H1 (cell line): Measurements from ENCODE around the gene NANOS2. TPM values are rescaled to one million over a fixed set of nuclear protein-coding genes. Genes with fewer than 3 reads are reported as not detected.

ENCODE experiments used
- CTCF ChIA-PET: fragments of 300-600 bp; sonication (Branson Sonifier 250); formaldehyde crosslinking; loops from one replicate; lab custom pipeline; 2021; ENCODE audit not compliant: partially characterized antibody; lab: Charles Lee
- POLR2A ChIA-PET: fragments of 300-600 bp; sonication (Branson Sonifier 250); formaldehyde crosslinking; loops from one replicate; lab custom pipeline; 2021; ENCODE audit warnings: inconsistent platforms; ENCODE audit not compliant: partially characterized antibody; lab: Charles Lee
- DNase-seq, 2 experiments: peaks; one replicate each; pipeline versions ENCODE4 v3.0.0 to v3.0.0-alpha.2; 2010 to 2022; ENCODE audit warnings: low spot score in 2 of 2, low read depth in 1 of 2, mixed read lengths in 1 of 2
- FAIRE-seq: peaks from 2 replicates; lab custom pipeline; 2011; peaks lifted over from hg19 to GRCh38; lab: Jason Lieb, UNC
- H2AFZ ChIP-seq: 2 replicates; pipeline ENCODE4 v1.8.1; 2012; ENCODE audit warnings: low read length, inconsistent platforms
- H2AK5ac ChIP-seq: 2 replicates; pipeline ENCODE4 v1.6.1; 2013; ENCODE audit warnings: low read depth, low read length
- H2BK120ac ChIP-seq: replicated peaks from 2 replicates; pipeline ENCODE3; 2013; ENCODE audit warnings: low read depth, low read length, inconsistent platforms
- H2BK12ac ChIP-seq: 2 replicates; pipeline ENCODE4 v1.6.1; 2013; ENCODE audit warnings: low read depth, low read length
- H2BK15ac ChIP-seq: 2 replicates; pipeline ENCODE4 v1.6.1; 2013; ENCODE audit warnings: low read length
- H2BK20ac ChIP-seq: 2 replicates; pipeline ENCODE4 v1.6.1; 2013; ENCODE audit warnings: low read length
- H2BK5ac ChIP-seq: 2 replicates; pipeline ENCODE4 v1.6.1; 2013; ENCODE audit warnings: low read depth, low read length
- H3K14ac ChIP-seq: 2 replicates; pipeline ENCODE4 v1.6.1; 2013; ENCODE audit warnings: inconsistent platforms; ENCODE audit not compliant: insufficient read length
- H3K18ac ChIP-seq: 2 replicates; pipeline ENCODE4 v1.6.1; 2013; ENCODE audit warnings: low read length; ENCODE audit errors: extremely low read depth
- H3K23ac ChIP-seq: 2 replicates; pipeline ENCODE4 v1.6.1; 2013; ENCODE audit warnings: inconsistent platforms; ENCODE audit not compliant: insufficient read length
- H3K23me2 ChIP-seq: 2 replicates; pipeline ENCODE4 v1.6.1; 2013; ENCODE audit warnings: low read depth, low read length
- H3K27ac ChIP-seq: 2 replicates; pipeline ENCODE4 v1.6.1; 2011; ENCODE audit warnings: low read depth, low read length, inconsistent platforms
- H3K27me3 ChIP-seq, 4 experiments: replicated peaks in 1 of 4; 1 replicate in 1 of 4; 2 replicates in 3 of 4; pipeline versions ENCODE4 v1.6.1 to v1.8.1; 2011 to 2013; ENCODE audit warnings: low read length in 3 of 4, mild to moderate bottlenecking in 3 of 4, inconsistent platforms in 2 of 4, mixed read lengths in 2 of 4, moderate library complexity in 1 of 4; ENCODE audit not compliant: control insufficient read depth in 3 of 4, insufficient read depth in 3 of 4; ENCODE audit errors: extremely low read depth in 1 of 4
- H3K36me3 ChIP-seq, 4 experiments: 2 replicates each; pipeline versions ENCODE4 v1.6.1 to v1.8.1; 2011 to 2013; ENCODE audit warnings: mild to moderate bottlenecking in 4 of 4, low read length in 3 of 4, moderate library complexity in 2 of 4, control low read depth in 1 of 4, inconsistent platforms in 1 of 4; ENCODE audit not compliant: insufficient read depth in 4 of 4, control insufficient read depth in 2 of 4
- H3K4ac ChIP-seq: replicated peaks from 2 replicates; pipeline ENCODE3; 2013; ENCODE audit warnings: low read length, low read depth, mixed read lengths, inconsistent platforms; ENCODE audit not compliant: insufficient read length
- H3K4me1 ChIP-seq, 4 experiments: replicated peaks in 1 of 4; 1 replicate in 1 of 4; 2 replicates in 3 of 4; pipeline versions ENCODE4 v1.6.1 to v1.8.1; 2011 to 2013; ENCODE audit warnings: low read length in 3 of 4, inconsistent platforms in 2 of 4, mixed read lengths in 1 of 4; ENCODE audit not compliant: insufficient read depth in 4 of 4, control insufficient read depth in 3 of 4
- H3K4me2 ChIP-seq, 2 experiments: 2 replicates each; pipeline versions ENCODE4 v1.6.1 to v1.8.1; 2011 to 2013; ENCODE audit warnings: low read depth in 2 of 2, low read length in 2 of 2, control low read depth in 1 of 2, inconsistent platforms in 1 of 2, mild to moderate bottlenecking in 1 of 2; ENCODE audit not compliant: insufficient read depth in 1 of 2
- H3K4me3 ChIP-seq, 4 experiments: fragments of 200-600, 300-600 bp in 1 of 4; sonication (generic), shearing (Covaris generic), sonication (Bioruptor Twin) in 1 of 4; 2 replicates each; pipeline versions ENCODE4 v1.5.1 to v1.8.1; 2011 to 2016; ENCODE audit warnings: low read length in 4 of 4, low read depth in 3 of 4, control low read depth in 2 of 4, inconsistent platforms in 2 of 4, mild to moderate bottlenecking in 2 of 4, mixed read lengths in 1 of 4, moderate library complexity in 1 of 4; ENCODE audit not compliant: insufficient read depth in 2 of 4; ENCODE audit errors: extremely low read depth in 1 of 4
- H3K56ac ChIP-seq: replicated peaks from 2 replicates; pipeline ENCODE3; 2013; ENCODE audit warnings: low read depth, mild to moderate bottlenecking, mixed read lengths, low read length, inconsistent platforms; ENCODE audit not compliant: insufficient read length
- H3K79me1 ChIP-seq: 2 replicates; pipeline ENCODE4 v1.6.1; 2013; ENCODE audit warnings: low read depth, low read length, control low read depth
- H3K79me2 ChIP-seq, 2 experiments: 2 replicates each; pipeline versions ENCODE4 v1.6.1 to v1.8.1; 2012 to 2013; ENCODE audit warnings: low read length in 2 of 2, mild to moderate bottlenecking in 2 of 2, inconsistent platforms in 1 of 2; ENCODE audit not compliant: insufficient read depth in 2 of 2, control insufficient read depth in 1 of 2
- H3K9ac ChIP-seq, 4 experiments: replicated peaks in 1 of 4; 1 replicate in 1 of 4; 2 replicates in 3 of 4; pipeline versions ENCODE4 v1.6.1 to v1.8.1; 2011 to 2013; ENCODE audit warnings: low read depth in 3 of 4, low read length in 3 of 4, control low read depth in 2 of 4, mild to moderate bottlenecking in 2 of 4, moderate library complexity in 2 of 4, inconsistent platforms in 1 of 4; ENCODE audit errors: extremely low read depth in 1 of 4
- H3K9me3 ChIP-seq, 2 experiments: 2 replicates each; pipeline versions ENCODE4 v1.6.1 to v1.8.1; 2012 to 2013; ENCODE audit warnings: mild to moderate bottlenecking in 2 of 2, moderate library complexity in 2 of 2, control low read depth in 1 of 2, inconsistent platforms in 1 of 2, low read depth in 1 of 2, low read length in 1 of 2, mixed read lengths in 1 of 2; ENCODE audit not compliant: insufficient read depth in 2 of 2
- H4K20me1 ChIP-seq, 2 experiments: replicated peaks in 1 of 2; 2 replicates each; pipeline versions ENCODE3 to v1.8.1; 2011 to 2013; ENCODE audit warnings: inconsistent platforms in 2 of 2, low read length in 2 of 2, mild to moderate bottlenecking in 1 of 2; ENCODE audit not compliant: insufficient read depth in 2 of 2, control insufficient read depth in 1 of 2
- H4K5ac ChIP-seq: 2 replicates; pipeline ENCODE4 v1.6.1; 2013; ENCODE audit warnings: low read length, low read depth, mixed read lengths, inconsistent platforms; ENCODE audit not compliant: insufficient read length
- H4K8ac ChIP-seq: 2 replicates; pipeline ENCODE4 v1.8.0; 2013; ENCODE audit warnings: mild to moderate bottlenecking, moderate library complexity, low read length, inconsistent platforms; ENCODE audit not compliant: insufficient read depth; ENCODE audit errors: extremely low read depth
- H4K91ac ChIP-seq: replicated peaks from 2 replicates; pipeline ENCODE3; 2013; ENCODE audit warnings: low read length, mixed read lengths, inconsistent platforms; ENCODE audit not compliant: insufficient read length
- ATF3 ChIP-seq: IDR thresholded peaks from 2 replicates; pipeline ENCODE4 v1.6.1; 2011; ENCODE audit warnings: low read depth, mild to moderate bottlenecking, low read length; ENCODE audit not compliant: insufficient read depth
- BRCA1 ChIP-seq: IDR thresholded peaks from 2 replicates; pipeline ENCODE4 v1.6.1; 2012; ENCODE audit warnings: low read depth, low read length, improper control_type of control experiment
- FOSL1 ChIP-seq: IDR thresholded peaks from 2 replicates; pipeline ENCODE4 v1.6.1; 2011; ENCODE audit warnings: mild to moderate bottlenecking, low read depth, low read length, moderate library complexity; ENCODE audit not compliant: insufficient read depth
- NANOG ChIP-seq: IDR thresholded peaks from 2 replicates; pipeline ENCODE4 v1.6.1; 2011; ENCODE audit warnings: low read length, low read depth, mild to moderate bottlenecking, inconsistent platforms; ENCODE audit not compliant: insufficient read depth, poor library complexity, severe bottlenecking
- NRF1 ChIP-seq: IDR thresholded peaks from 2 replicates; pipeline ENCODE4 v1.6.1; 2011; ENCODE audit warnings: mild to moderate bottlenecking, low read depth, low read length, improper control_type of control experiment
- RFX5 ChIP-seq: IDR thresholded peaks from 2 replicates; pipeline ENCODE4 v1.6.1; 2011; ENCODE audit warnings: low read depth, low read length, improper control_type of control experiment, borderline replicate concordance
- whole genome bisulfite sequencing, 2 experiments: shearing (Covaris generic) in 1 of 2; methylation state at CpG; one replicate each; pipeline versions ENCODE4 v1.1.6 to v1.1.7; 2013 to 2015; ENCODE audit warnings: low lambda C conversion rate in 2 of 2, mixed read lengths in 2 of 2, inconsistent platforms in 1 of 2, low coverage in 1 of 2, missing lambda C conversion rate in 1 of 2; ENCODE audit not compliant: insufficient replicate concordance in 2 of 2, insufficient coverage in 1 of 2, insufficient read length in 1 of 2; ENCODE audit errors: extremely low coverage in 1 of 2, missing lambda C conversion rate in 1 of 2; 5-methylcytosine and 5-hydroxymethylcytosine counted together
- polyA plus RNA-seq, 7 experiments: library from polyadenylated mRNA; depleted of rRNA in 3 of 7; stranded (reverse) in 5 of 7; unstranded in 2 of 7; fragments of >200 nt in 5 of 7; fragments of 200-250 nt in 2 of 7; gene quantifications; 1 replicate in 5 of 7; 2 replicates in 1 of 7; 4 replicates in 1 of 7; pipeline versions ENCODE4 v1.2.1 to v1.2.3, GENCODE V29; 2011 to 2013; ENCODE audit warnings: missing spikeins in 2 of 7, mixed read lengths in 2 of 7
- total RNA-seq: library from RNA; stranded (reverse); fragmentation: NEBNext Ultra II Directional; extraction: Animal tissue kit (Norgen Biotek cat#: 25700); gene quantifications from 2 replicates; pipeline ENCODE4 v1.2.1, GENCODE V29; 2021
- TF ChIP-seq, protein P1 (sequence below): IDR thresholded peaks from 2 replicates; pipeline ENCODE4 v1.6.1; 2012; ENCODE audit warnings: inconsistent platforms

Gene NANOS2
- total and polyA plus RNA-seq, 2 of the 8 experiments (the other 6 are each of a cell fraction or from before 2014, with no cell fraction given): 0.20 TPM; not detected in 1

DNA sequence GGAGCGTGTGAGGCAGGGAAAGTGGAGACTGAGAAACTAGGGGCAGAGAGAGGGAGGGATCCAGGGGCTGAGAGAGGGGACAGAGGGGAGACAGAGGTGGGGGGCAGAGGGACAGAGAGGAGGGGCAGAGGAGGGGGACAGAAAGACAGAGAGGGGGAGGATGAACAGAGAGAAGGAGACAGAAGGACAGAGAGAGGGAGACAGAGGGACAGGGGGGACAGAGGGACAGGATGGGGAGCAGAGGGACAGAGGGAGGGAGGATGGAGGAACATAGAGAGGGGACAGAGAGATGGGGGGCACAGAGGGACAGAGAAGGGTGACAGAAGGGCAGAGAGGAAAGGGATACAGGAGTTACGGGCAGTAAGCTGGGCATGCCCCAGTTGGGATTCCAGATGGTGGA, 14.7 kb upstream of the NANOS2 start:
- H2BK20ac ChIP-seq: no peak overlapping the region
- 70% methylated on average over 2 of the region's 2 CpGs; no CpG with 5 or more reads in 1 of the 2 experiments for WGBS, 2 experiments
- no peak overlapping the region for H2BK5ac ChIP-seq
- H3K36me3 ChIP-seq: no peaks in the 10 kb centered on the region
- H2AFZ ChIP-seq: no peak overlapping the region
- H4K5ac ChIP-seq: no peak overlapping the region
- H3K14ac ChIP-seq: no peak overlapping the region
- no peak overlapping the region for H3K4me3 ChIP-seq
- ChIA-PET POLR2A (interaction anchor here (0.6 to 0.9 kb wide), 2 partner anchors 12 to 493 kb away, joined by 3 to 4 read pairs; no protein-coding TSS in a partner anchor), CTCF (interaction anchor here (1.2 to 3.2 kb wide), 2 partner anchors 15 to 81 kb away, joined by 3 to 15 read pairs; partner anchors contain the start of gene NANOS2)
- H4K91ac ChIP-seq: no peak overlapping the region
- peaks cover 1 to 18% (median 8%) of the 10 kb centered on the region in 4 experiments; a peak in 5 of 7 replicates for H3K27me3 ChIP-seq
- H3K9me3 ChIP-seq: no peaks in the 10 kb centered on the region
- no peak overlapping the region for H3K27ac ChIP-seq
- H4K20me1 ChIP-seq: no peaks in the 10 kb centered on the region
- H3K79me1 ChIP-seq: no peaks in the 10 kb centered on the region
- no peak overlapping the region for H2BK15ac ChIP-seq
- no peak overlapping the region for H3K23ac ChIP-seq
- peak overlapping the region; percentile 37; the same call in 1 of the 2 replicates for H4K8ac ChIP-seq
- no peak for TF ChIP-seq NANOG
- no peak for TF ChIP-seq NRF1
- no peak for TF ChIP-seq ATF3
- no peak for TF ChIP-seq RFX5
- TF ChIP-seq, protein P1, sequence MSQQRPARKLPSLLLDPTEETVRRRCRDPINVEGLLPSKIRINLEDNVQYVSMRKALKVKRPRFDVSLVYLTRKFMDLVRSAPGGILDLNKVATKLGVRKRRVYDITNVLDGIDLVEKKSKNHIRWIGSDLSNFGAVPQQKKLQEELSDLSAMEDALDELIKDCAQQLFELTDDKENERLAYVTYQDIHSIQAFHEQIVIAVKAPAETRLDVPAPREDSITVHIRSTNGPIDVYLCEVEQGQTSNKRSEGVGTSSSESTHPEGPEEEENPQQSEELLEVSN: no peak
- no peak for TF ChIP-seq FOSL1
- no peak for TF ChIP-seq BRCA1
- TF ChIP-seq, all 59 proteins: peak for 0
- Histone ChIP-seq H3K4me2 (no peak overlapping the region), H3K9ac (no peak overlapping the region), H3K4me1 (no peaks in the 10 kb centered on the region; a peak in 1 of 7 replicates), H2BK120ac (no peak overlapping the region), H3K56ac (no peak overlapping the region), H3K18ac (no peak overlapping the region), H2AK5ac (no peak overlapping the region), H3K79me2 (no peaks in the 10 kb centered on the region), H2BK12ac (no peak overlapping the region), H3K23me2 (peaks cover 5% of the 10 kb centered on the region; the same call in 1 of the 2 replicates), H3K4ac (no peak overlapping the region)
- DNase-seq (no peak), FAIRE-seq (no peak)
